Suppressor macrophage treated with lipopolysaccharide for 1 hour (primary cell): ENCODE measurements around the gene APOL2.
"Not testable (repeated sequence)": the region's sequence is repeated elsewhere in the genome, so short reads cannot be mapped to it uniquely, and the experiment has no call there.

Experiments
- DNase-seq, 3 donors: peaks; one replicate each; pipeline ENCODE4 v3.0.0-alpha.2; 2020 to 2022

The APOL2 gene

DNA sequence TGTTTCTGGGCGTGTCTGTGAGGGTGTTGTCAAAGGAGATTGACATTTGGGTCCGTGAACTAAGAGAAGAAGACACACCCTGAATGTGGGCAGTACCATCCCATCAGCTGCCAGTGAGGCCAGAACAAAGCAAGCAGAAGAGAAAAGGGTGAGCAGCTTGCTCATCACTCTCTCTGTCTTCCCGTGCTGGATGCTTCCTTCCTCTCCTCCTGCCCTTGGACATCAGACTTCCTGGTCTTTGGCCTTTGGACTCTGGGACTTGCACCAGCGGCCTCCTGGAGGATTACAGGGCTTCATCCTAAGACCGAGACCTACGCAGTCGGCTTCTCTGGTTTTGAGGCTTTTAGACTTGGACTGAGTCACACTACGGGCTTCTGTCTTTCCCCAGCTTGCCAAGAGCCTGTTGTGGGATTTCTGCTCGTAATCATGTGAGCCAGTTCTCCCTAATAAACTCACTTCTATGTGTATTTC is 18.8 kb downstream of the APOL2 start:
- peak; percentile 65 to 79 (median 70) for DNase-seq

DNA sequence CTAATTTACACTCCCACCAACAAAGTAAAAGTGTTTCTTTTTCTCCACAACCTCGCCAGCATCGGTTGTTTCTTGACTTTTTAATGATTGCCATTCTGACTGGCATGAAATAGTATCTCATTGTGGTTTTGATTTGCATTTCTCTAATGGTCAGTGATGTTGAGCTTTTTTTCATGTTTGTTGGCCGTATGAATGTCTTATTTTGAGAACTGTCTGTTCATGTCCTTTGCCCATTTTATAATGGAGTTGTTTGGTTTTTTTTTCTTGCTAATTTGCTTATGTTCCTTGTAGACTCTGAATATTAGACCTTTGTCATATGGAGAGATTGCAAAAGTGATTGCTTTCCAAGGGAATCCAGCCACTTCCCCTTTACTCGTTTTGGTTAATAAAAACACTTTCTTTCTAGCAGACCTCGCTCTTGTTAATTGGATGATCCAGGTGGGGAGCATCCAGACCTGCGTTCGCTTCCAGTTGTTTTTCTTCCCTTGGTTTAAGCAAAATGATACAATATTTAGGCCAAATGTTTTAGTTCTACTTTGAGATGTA is 20.6 kb downstream of the APOL2 start:
- peak in 1 of 3 donors; percentile 56 for DNase-seq

- DNase-seq: no peak
These were observed 23.3 kb downstream of the APOL2 start for GRCh38 chr22:36215981-36216380.

- DNase-seq: no peak
These were observed 25.7 kb downstream of the APOL2 start for GRCh38 chr22:36213586-36213985.

DNA sequence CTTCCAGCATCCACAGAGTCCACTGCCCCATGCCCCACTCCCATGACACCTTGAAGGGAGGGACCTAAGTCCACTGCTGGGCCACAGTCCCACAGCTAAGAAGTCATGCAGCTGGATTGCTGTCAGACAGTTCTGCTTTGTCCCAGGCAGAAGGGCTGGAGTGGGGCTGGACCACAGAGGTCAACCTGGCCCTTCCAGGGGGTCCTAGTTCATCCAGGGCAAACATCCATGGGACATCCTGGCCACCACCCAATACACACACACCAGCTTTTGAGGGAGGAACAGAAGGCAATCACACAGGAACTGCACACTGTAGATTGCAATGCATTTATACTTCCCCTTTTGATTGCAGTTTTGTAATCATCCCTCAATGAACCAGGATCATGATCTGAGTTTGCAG is 26.4 kb downstream of the APOL2 start:
- peak; percentile 52 to 60 (median 55) for DNase-seq

DNA sequence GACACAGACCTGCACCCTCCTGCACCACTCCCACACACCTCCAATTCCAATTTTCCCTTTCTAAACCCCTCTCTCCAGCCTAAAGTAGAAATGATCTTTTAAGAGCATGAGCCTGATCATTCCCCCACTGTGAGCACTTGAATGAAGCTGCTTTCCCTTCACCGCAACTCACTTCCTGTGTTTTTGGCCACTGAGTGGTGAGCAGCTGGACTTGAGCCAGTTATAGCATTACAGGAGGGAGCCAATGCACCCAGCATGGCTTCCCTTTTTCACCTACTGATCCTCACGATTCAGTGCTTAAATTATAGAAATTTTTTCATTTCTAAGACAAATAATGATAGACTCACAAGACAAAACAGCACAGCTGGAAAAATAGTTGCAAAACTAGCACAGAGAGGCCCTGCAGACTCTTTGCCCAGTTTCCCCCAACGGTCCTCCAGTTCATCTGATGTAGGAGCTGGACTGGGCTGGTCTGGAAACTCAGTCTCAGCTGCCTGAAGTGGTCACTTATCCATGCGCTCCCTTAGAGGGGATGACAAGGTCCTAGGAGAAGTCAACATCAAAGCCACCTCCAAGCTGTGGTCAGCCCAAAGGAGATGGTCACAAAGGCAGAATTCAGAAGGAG is 28.0 kb downstream of the APOL2 start:
- peak; percentile 49 to 59 (median 51) for DNase-seq

GRCh38 chr22:36210224-36210623 is 29.1 kb downstream of the APOL2 start:
- DNase-seq: peak in 2 of 3 donors; percentile 35 to 52

DNA sequence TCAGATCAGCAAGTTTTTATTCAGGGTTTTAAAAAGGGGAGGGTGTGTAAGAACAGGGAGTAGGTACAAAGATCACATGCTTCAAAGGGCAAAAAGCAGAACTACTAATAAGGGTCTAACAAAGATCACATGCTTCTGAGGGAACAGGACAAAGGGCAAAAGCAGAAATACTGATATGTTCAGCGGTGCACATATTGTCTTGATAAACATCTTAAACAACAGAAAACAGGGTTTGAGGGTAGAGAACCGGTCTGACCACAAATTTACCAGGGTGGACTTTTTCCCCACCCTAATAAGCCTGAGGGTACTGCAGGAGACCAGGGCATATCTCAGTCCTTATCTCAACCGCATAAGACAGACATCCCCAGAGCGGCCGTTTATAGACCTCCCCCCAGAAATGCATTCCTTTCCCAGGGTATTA is 29.8 kb downstream of the APOL2 start:
- DNase-seq: not testable (repeated sequence)

DNA sequence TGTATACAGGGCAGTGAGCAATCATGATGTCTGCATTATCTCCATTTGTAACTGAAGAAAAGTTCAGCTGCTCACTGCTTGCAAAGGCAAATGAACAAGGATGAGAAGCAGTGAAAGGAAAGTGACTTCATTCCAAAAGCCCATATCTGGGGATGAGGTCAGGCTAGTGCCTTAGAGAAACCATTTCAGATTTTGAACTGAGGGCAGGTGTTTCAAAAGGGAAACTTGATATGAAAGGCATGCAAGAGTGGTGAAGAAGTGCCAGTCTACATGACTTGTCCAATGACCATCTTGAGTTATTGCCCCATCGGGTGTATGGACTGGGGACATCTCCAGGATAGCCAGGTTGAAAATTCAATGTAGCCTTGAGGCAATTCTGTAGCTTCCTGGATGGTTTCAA is 30.4 kb downstream of the APOL2 start:
- DNase-seq: peak in 2 of 3 donors; percentile 41 to 72

- DNase-seq: peak in 1 of 3 donors; percentile 79
These were observed 31.1 kb downstream of the APOL2 start for GRCh38 chr22:36208162-36208765.

- DNase-seq: peak; percentile 35 to 58 (median 52)
These were observed 33.1 kb downstream of the APOL2 start for GRCh38 chr22:36206255-36206654.

DNA sequence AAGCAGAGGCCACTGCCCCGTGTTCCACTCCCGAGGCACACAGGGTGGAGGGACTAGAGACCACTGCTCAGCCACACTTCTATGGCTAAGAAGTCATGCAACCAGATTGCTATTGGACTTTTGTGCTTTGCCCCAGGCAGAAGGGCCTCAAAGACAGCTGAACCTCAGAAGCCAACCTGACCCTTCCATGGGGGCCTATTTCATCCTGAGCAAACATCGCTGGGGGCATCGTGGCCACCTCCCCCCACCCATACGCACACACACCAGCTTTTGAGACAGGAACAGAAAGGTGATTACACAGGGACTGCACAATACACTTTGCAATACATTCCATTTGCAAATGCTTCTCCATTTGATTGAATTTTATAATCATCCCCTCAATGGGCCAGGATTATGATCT is 33.8 kb downstream of the APOL2 start:
- DNase-seq: not testable (repeated sequence)

DNA sequence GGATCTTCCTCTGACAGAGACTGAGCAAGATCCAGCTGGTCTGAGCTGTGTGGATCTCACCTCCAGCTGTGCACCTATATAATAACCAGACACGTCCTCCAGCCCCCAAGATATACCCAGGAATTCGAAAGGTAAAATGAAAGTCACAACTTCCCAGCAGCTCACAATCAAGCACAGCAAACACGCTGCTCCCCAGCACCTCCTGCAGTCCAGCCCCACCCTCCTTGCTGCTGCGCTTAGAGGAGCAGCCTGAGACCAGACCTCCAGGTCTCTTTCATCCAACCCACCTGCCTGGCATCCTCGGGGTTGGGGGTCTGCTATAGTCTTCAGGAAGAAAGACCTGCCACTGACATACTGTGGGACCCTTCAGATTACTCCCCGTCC is 34.7 kb downstream of the APOL2 start:
- no peak for DNase-seq

DNA sequence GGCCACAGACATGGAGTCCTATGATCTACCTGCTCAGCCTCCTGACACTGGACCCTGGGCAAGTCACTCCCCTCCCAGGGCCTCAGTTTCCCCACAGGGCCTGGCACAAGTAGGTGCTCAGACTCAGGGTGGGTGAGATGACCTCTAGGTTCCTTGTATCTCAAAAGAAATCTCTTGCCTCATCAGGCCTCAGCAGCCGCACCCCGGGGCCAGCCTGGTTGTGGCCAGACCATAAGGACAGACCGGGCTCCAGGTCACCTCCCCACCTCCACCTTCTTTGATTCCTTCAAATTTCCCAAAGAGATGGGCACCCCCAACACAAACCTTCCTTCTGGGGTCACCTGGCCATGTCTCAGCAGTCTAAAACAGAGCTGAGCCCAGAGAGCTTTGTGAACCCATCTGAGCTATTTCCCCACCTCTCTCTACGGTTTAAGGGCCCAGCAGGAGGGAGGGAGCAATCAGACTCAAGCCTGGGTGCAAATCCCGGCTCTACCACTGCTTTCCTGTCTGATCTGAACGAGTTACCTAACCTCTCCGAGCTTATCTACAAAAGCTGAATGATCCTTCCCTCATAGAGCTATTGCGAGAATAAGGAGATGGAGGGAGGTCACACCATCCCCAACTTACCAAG is 35.2 kb downstream of the APOL2 start:
- no peak for DNase-seq

- not testable (repeated sequence) for DNase-seq
These were observed 35.9 kb downstream of the APOL2 start for GRCh38 chr22:36203441-36203840.

- DNase-seq: not testable (repeated sequence)
These were observed 36.4 kb downstream of the APOL2 start for GRCh38 chr22:36202906-36203305.

DNA sequence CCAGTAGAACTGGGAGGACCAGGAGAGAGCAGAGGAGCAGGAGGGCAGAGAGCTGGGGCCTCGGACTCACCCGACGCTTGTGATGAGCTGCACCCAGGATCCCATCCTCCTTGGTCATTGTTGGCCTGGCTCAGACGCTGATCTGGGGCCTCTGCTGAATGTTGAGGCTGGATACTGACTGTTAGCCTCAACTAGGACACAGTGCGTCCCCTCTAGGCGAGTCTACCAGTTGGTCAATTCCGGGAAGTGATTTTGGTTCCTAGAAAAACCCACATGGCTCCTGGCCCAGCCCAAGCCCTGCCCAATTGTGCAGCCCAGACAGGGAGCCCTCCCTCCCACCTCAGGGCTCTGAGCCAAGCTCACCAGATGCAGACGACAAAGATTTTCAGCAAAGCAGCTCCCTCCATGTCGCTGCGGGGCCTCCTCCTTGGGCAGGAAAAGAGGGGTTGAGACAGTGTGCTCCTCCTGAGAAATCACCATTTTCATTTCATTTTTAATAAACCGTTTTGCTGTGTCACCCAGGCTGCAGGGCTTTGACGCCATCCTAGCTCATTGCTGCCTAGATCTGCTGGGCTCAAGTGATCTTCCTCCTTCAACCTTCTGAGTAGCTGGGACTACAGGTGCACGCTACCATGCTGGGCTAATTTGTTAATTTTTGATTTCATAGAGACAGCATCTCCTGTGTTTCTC is 37.6 kb downstream of the APOL2 start, which contains the start of gene APOL4:
APOL4 (minus strand) TSS at position 180 of the 690 bp plus-strand sequence; CDS start at position 105, 75 bp downstream.
- DNase-seq: peak in 2 of 3 donors; percentile 48 to 61

- not testable (repeated sequence) for DNase-seq
These were observed 38.3 kb downstream of the APOL2 start for GRCh38 chr22:36201025-36201424.

DNA sequence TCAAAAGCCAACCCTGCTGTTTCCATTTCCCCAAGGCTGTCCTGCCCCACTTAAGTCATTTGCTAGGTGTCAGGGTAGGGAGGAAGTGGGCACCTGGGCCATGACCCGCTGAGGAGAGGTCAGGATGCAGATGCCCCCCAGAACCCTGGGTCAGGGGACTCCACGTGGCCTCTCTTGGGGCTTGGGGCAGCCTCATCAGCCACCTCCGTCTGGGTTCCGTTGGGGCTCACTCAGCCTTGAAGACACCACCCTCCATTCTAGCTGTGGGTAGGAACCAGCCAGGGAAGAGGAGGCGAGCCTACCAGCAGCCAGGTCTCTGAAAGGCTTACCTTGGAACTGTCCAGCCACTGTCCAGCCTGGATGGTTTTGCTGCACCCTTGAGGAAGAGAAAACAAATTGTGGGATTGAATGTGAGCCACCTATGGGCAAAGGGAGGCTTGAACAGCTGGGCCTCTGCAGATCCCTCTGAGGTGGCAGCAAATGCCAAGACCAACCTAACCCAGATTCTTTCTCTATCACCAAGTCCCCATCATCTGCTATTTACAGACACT is 40.3 kb downstream of the APOL2 start:
- DNase-seq: no peak

DNA sequence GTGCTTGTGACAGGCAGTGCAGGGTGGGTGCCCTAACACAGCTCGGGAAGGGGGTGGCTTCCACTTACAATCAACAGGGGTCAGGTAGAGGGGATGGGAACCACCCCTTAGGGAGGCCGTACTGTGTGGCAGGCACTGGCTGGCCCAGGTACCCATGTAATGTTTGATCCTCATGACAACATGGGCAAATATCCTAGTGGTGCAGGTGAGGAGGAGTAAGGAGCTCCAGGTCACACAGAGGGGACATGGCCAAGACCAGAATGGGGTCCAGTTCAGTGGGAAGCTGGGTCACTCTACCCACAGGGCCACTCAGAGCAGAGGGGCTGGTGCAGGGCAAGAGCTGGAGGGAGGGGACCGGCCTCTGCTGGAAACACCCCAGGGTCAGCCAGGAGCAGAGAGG is 40.8 kb downstream of the APOL2 start:
- no peak for DNase-seq

DNA sequence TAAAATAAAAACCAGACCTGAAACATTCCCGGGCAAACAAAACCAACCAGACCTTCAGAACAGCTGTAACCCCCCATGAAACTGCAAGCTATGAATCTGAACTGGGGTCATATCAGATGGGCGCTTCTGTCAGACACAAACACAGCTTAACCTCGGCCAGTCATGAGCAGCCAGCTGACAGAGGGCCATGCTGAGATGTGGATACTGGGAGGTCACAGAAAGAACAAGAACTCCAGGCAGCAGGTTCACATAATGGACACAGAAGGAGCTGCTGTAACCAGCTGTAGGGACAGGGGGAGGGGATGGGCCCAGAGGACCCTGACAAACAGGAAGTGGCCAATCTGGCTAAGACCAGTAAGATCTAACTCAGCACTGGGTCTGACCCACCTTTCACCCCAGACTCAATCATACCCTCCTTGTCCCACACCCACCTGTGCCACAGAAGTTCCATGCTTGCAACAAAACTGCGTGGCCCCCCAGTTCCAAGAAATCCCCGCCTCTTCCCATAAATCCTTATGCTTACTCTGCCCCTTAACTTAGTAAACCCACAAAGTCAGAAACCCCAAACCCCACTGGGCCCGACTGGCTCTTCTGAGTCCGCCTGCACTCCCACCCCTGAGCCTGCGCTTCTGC is 41.7 kb downstream of the APOL2 start:
- peak in 1 of 3 donors; percentile 31 for DNase-seq

DNA sequence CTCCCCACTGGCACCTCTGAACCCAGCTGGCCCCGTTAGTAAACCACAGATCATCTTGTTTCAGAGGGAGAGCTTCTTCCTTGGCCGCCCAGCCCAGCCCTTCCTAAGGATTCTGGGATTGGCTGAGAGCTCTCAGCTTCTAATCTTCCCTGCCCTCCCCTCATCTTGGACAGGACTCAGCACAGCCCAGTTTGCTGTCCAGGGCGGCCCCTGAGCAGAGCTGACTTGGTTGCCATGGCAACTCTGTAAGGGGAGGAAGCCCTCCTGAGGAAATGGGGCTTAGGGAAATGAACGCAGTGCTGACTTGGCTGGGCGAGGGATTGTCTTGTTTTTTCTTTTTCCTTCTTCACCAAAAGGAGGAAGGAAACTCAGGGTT is 42.3 kb downstream of the APOL2 start:
- peak; percentile 46 to 57 (median 52) for DNase-seq
